ENCODE measurements around the gene RAPGEF4.

The RAPGEF4 gene

DNA sequence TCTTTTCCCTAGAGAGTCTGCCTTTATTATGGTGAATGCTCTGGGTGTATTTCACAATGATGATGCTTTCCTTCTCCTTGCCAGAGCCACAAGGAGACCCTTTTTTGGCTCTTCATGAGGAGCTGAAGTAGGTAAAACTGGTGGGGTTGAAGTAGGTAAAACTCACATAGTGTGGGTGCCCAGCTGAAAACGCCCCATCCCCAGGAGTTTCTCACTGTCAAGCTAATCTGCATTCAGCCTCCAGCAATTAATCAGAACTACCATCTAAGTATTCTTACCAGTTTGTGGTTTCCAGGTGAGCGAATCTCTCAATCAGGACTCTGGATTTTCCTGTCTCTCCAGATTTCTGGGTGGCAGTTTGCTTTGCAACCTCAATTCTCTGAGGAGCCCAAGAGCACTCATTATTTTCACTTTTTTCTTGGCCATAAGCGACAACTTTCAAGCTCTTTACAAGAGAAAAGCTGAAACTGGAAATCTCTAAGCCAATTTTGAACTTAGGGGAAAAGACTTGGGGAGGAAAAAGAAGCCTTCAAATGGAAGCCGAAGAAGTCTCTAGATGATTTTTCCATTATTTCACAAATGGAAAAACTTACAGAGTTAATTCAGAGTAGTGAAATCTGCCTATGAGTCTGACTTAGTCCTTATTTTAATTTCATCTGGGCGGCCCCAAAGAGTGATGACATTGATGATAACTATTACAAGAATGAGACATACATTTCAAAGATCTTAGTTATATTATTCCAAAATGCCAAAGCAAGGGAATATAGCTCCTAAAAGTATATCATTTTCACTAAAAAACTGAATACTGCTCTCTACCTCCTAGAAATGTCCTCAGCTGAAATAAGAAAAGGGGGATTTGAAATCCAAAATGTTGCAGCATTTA is 218.6 kb downstream of the RAPGEF4 start (continued):
- TF ChIP-seq ZNF548 (tag by site-specific recombination; IDR thresholded peaks at IDR 0.05), result no peak
- TF ChIP-seq KLF10 (tag by site-specific recombination; IDR thresholded peaks at IDR 0.05), result no peak
- TF ChIP-seq ZFP69B (tag by site-specific recombination; IDR thresholded peaks at IDR 0.05), result no peak
- no peak for TF ChIP-seq ZNF169 (tag by site-specific recombination; IDR thresholded peaks at IDR 0.05)
- no peak for TF ChIP-seq ZNF768 (tag by site-specific recombination; IDR thresholded peaks at IDR 0.05)

DNA sequence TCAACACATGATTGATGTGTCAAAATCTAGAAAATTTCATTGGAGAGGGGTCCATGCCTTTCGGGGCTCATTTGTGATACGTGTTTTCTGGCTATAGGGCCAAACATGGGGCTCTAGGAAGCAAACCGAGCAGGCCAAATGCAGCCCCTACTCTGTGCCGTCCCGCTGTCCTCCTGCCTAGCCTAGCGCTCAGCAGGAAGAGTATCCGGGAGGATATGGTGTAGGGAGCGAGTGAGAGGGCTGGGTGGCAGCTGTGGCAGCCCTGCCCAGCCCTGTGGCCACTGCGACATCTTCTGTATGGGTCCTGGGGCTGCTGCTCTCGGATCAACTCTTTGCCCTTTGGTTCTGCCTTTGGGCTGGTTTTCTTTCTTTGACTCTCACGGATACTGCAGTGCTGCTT is 219.9 kb downstream of the RAPGEF4 start:
- H3K27ac ChIP-seq (ENCODE audit: extremely low read depth, low read depth, low read length), result no peak overlapping the region
- H3K36me3 ChIP-seq (ENCODE audit: control insufficient read depth in 2 of 2, insufficient read depth in 1 of 2, low read length in 2 of 2), result no peaks in the 10 kb centered on the region
- TF ChIP-seq ZNF341 (tag by site-specific recombination; IDR thresholded peaks at IDR 0.05; ENCODE audit: low read depth) (no peak), ZNF174 (tag by site-specific recombination; IDR thresholded peaks at IDR 0.05) (no peak), ZNF544 (tag by site-specific recombination; IDR thresholded peaks at IDR 0.05) (no peak), ZBTB8A (tag by site-specific recombination; IDR thresholded peaks at IDR 0.05) (no peak), ZNF169 (tag by site-specific recombination; IDR thresholded peaks at IDR 0.05) (no peak), KLF1 (tag by site-specific recombination; IDR thresholded peaks at IDR 0.05) (no peak), ZNF354C (tag by site-specific recombination; IDR thresholded peaks at IDR 0.05; ENCODE audit: borderline replicate concordance, low read depth) (no peak)
- CTCF ChIA-PET, result no interaction called here
- H3K4me1 ChIP-seq (ENCODE audit: control insufficient read depth, insufficient read depth, low read length), result no peaks in the 10 kb centered on the region
- H3K4me3 ChIP-seq (ENCODE audit: low read depth, low read length), result no peak overlapping the region
- no peaks in the 10 kb centered on the region for H3K9me3 ChIP-seq (ENCODE audit: control insufficient read depth, insufficient read depth, low read depth, low read length)
- POLR2A ChIA-PET, result no interaction called here

DNA sequence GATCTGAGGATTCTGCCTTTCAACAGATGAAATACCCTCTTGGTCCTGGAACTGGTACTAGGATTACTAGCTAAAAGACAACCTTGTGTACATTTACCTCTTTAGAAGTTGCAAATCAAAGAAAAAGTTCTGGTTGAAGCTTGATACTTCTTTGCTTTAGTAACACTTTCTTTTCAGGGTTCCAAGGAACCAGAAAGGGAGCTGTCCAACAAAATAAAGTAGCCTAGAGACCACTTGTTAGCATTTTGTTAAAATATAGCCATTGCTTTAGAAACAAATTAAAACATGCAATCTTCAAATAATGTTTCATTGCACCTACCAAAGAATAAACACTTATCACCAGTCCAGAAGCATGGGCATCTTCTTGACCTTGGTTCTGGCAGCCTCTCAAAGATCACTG is 222.1 kb downstream of the RAPGEF4 start:
- Histone ChIP-seq H3K4me3 (ENCODE audit: low read depth, low read length) (no peak overlapping the region), H3K36me3 (ENCODE audit: control insufficient read depth in 2 of 2, insufficient read depth in 1 of 2, low read length in 2 of 2) (no peaks in the 10 kb centered on the region), H3K4me1 (ENCODE audit: control insufficient read depth, insufficient read depth, low read length) (no peaks in the 10 kb centered on the region), H3K9me3 (ENCODE audit: control insufficient read depth, insufficient read depth, low read depth, low read length) (no peaks in the 10 kb centered on the region), H3K27ac (ENCODE audit: extremely low read depth, low read depth, low read length) (no peak overlapping the region)
- TF ChIP-seq, protein P1, sequence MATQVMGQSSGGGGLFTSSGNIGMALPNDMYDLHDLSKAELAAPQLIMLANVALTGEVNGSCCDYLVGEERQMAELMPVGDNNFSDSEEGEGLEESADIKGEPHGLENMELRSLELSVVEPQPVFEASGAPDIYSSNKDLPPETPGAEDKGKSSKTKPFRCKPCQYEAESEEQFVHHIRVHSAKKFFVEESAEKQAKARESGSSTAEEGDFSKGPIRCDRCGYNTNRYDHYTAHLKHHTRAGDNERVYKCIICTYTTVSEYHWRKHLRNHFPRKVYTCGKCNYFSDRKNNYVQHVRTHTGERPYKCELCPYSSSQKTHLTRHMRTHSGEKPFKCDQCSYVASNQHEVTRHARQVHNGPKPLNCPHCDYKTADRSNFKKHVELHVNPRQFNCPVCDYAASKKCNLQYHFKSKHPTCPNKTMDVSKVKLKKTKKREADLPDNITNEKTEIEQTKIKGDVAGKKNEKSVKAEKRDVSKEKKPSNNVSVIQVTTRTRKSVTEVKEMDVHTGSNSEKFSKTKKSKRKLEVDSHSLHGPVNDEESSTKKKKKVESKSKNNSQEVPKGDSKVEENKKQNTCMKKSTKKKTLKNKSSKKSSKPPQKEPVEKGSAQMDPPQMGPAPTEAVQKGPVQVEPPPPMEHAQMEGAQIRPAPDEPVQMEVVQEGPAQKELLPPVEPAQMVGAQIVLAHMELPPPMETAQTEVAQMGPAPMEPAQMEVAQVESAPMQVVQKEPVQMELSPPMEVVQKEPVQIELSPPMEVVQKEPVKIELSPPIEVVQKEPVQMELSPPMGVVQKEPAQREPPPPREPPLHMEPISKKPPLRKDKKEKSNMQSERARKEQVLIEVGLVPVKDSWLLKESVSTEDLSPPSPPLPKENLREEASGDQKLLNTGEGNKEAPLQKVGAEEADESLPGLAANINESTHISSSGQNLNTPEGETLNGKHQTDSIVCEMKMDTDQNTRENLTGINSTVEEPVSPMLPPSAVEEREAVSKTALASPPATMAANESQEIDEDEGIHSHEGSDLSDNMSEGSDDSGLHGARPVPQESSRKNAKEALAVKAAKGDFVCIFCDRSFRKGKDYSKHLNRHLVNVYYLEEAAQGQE (tag by site-specific recombination; IDR thresholded peaks at IDR 0.05), result peak; percentile 39; the same call in 1 of the 2 replicates
- TF ChIP-seq, protein P2, sequence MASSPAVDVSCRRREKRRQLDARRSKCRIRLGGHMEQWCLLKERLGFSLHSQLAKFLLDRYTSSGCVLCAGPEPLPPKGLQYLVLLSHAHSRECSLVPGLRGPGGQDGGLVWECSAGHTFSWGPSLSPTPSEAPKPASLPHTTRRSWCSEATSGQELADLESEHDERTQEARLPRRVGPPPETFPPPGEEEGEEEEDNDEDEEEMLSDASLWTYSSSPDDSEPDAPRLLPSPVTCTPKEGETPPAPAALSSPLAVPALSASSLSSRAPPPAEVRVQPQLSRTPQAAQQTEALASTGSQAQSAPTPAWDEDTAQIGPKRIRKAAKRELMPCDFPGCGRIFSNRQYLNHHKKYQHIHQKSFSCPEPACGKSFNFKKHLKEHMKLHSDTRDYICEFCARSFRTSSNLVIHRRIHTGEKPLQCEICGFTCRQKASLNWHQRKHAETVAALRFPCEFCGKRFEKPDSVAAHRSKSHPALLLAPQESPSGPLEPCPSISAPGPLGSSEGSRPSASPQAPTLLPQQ (tag by site-specific recombination; IDR thresholded peaks at IDR 0.05), result no peak
- CTCF ChIA-PET, result interaction anchor here (0.7 kb wide), 1 partner anchor 152 kb away, joined by 3 read pairs; no protein-coding TSS in a partner anchor
- POLR2A ChIA-PET, result no interaction called here

DNA sequence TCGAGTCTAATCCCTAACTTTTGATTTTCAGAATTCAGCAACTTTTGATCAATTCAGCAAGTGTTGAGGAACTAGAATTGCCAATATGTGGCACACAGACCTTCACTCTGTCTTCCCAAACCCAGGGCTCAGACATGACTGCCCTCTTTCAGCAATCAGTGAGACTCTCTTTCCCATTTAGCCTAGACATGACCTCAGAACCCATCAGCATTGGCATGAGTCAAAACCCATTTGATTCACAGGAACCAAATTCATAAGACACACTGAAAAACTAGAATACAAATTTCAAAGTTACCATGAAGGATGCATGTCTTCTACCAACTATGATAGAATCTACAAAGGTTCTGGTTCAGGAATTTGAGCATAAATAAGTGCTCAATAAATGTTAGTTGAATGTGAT is 226.4 kb downstream of the RAPGEF4 start:
- no peak for TF ChIP-seq ZNF830 (tag by site-specific recombination; IDR thresholded peaks at IDR 0.05; ENCODE audit: low read depth)
- TF ChIP-seq ZBTB21 (tag by site-specific recombination; IDR thresholded peaks at IDR 0.05), result no peak
- TF ChIP-seq ZNF776 (tag by site-specific recombination; IDR thresholded peaks at IDR 0.05; ENCODE audit: borderline replicate concordance), result no peak
- H3K27ac ChIP-seq (ENCODE audit: extremely low read depth, low read depth, low read length), result no peak overlapping the region
- CTCF ChIA-PET, result interaction anchor here (0.5 to 1.8 kb wide), 2 partner anchors 30 to 1852 kb away, joined by 3 to 7 read pairs; no protein-coding TSS in a partner anchor
- no peak overlapping the region for H3K4me3 ChIP-seq (ENCODE audit: low read depth, low read length)
- POLR2A ChIA-PET, result no interaction called here
- no peaks in the 10 kb centered on the region for H3K4me1 ChIP-seq (ENCODE audit: control insufficient read depth, insufficient read depth, low read length)
- H3K9me3 ChIP-seq (ENCODE audit: control insufficient read depth, insufficient read depth, low read depth, low read length), result no peaks in the 10 kb centered on the region
- H3K36me3 ChIP-seq (ENCODE audit: control insufficient read depth in 2 of 2, insufficient read depth in 1 of 2, low read length in 2 of 2), result no peaks in the 10 kb centered on the region
